Measurements from ENCODE around the gene NUP210L. TPM values are rescaled to one million over a fixed set of nuclear protein-coding genes. Genes with fewer than 3 reads are reported as not detected.

The NUP210L gene
- total RNA-seq, 1 donor from 2014 or later, result 0.22 TPM

GRCh38 chr1:153973071-153973470, 181.8 kb downstream of the NUP210L start:
- DNase-seq (no peak), ATAC-seq (ENCODE audit: low read depth) (no peak)
- Mint-ChIP-seq H3K27ac (peak overlapping the region; percentile 68), H3K36me3 (ENCODE audit: low read depth) (peaks cover 48% of the 10 kb centered on the region), H3K9me3 (no peaks in the 10 kb centered on the region), H3K4me3 (no peak overlapping the region), H3K4me1 (peaks cover 39% of the 10 kb centered on the region), H3K27me3 (no peaks in the 10 kb centered on the region)
- ChIA-PET CTCF (no interaction called here), POLR2A (interaction anchor here (1.4 to 2.0 kb wide), 2 partner anchors 10 to 12 kb away, joined by 5 to 8 read pairs; partner anchors contain the start of gene SLC39A1)
- intact Hi-C loops (cut with micrococcal nuclease), result no loop called here
- TF ChIP-seq, protein P1, sequence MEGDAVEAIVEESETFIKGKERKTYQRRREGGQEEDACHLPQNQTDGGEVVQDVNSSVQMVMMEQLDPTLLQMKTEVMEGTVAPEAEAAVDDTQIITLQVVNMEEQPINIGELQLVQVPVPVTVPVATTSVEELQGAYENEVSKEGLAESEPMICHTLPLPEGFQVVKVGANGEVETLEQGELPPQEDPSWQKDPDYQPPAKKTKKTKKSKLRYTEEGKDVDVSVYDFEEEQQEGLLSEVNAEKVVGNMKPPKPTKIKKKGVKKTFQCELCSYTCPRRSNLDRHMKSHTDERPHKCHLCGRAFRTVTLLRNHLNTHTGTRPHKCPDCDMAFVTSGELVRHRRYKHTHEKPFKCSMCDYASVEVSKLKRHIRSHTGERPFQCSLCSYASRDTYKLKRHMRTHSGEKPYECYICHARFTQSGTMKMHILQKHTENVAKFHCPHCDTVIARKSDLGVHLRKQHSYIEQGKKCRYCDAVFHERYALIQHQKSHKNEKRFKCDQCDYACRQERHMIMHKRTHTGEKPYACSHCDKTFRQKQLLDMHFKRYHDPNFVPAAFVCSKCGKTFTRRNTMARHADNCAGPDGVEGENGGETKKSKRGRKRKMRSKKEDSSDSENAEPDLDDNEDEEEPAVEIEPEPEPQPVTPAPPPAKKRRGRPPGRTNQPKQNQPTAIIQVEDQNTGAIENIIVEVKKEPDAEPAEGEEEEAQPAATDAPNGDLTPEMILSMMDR (IDR thresholded peaks at IDR 0.05), result no peak

GRCh38 chr1:153970346-153970745, 184.5 kb downstream of the NUP210L start:
- Mint-ChIP-seq H3K9me3 (no peaks in the 10 kb centered on the region), H3K4me3 (no peak overlapping the region), H3K27me3 (no peaks in the 10 kb centered on the region), H3K4me1 (peaks cover 42% of the 10 kb centered on the region), H3K27ac (no peak overlapping the region), H3K36me3 (ENCODE audit: low read depth) (peaks cover 40% of the 10 kb centered on the region)
- ATAC-seq (ENCODE audit: low read depth), result no peak
- intact Hi-C loops (cut with micrococcal nuclease), result no loop called here
- TF ChIP-seq, protein P1 (IDR thresholded peaks at IDR 0.05), result no peak
- no peak for DNase-seq
- ChIA-PET CTCF (interaction anchor here (1.0 kb wide), 1 partner anchor 16 kb away, joined by 4 read pairs; the partner anchor contains the start of gene RAB13), POLR2A (interaction anchor here (0.6 to 2.1 kb wide), 6 partner anchors 8 to 305 kb away, joined by 3 to 9 read pairs (median 4); partner anchors contain the start of gene RAB13)

GRCh38 chr1:153968972-153969371, 185.9 kb downstream of the NUP210L start:
- intact Hi-C loops (cut with micrococcal nuclease), result no loop called here
- no peak overlapping the region for H3K27ac Mint-ChIP-seq
- peaks cover 30% of the 10 kb centered on the region for H3K36me3 Mint-ChIP-seq (ENCODE audit: low read depth)

DNA sequence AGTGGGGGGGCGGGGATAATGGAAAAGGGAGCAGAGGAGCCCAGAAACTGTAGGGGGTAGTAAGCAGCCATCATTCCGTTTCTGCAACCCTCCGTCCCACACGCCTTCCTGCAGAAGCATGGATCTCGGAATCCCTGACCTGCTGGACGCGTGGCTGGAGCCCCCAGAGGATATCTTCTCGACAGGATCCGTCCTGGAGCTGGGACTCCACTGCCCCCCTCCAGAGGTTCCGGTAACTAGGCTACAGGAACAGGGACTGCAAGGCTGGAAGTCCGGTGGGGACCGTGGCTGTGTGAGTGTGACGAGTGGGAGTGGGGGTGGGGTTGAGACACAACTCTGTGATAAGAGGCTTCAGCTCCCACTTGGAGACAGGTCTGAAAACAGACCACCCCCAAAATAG, 186.5 kb downstream of the NUP210L start:
- H3K9me3 Mint-ChIP-seq, result no peaks in the 10 kb centered on the region
- peak overlapping the region; percentile 96 for H3K4me3 Mint-ChIP-seq
- no peak for ATAC-seq (ENCODE audit: low read depth)
- CTCF ChIA-PET, result interaction anchor here (0.9 to 4.1 kb wide), 7 partner anchors 8 to 72 kb away, joined by 3 to 28 read pairs (median 14); partner anchors contain the start of genes CRTC2, DENND4B, JTB and RAB13
- no peak for DNase-seq
- peaks cover 53% of the 10 kb centered on the region for H3K4me1 Mint-ChIP-seq
- H3K27me3 Mint-ChIP-seq, result no peaks in the 10 kb centered on the region
- POLR2A ChIA-PET, result interaction anchor here (0.5 to 8.2 kb wide), 12 partner anchors 9 to 640 kb away, joined by 3 to 230 read pairs (median 37); partner anchors contain the start of genes CHTOP, CRTC2, DENND4B and GATAD2B
- TF ChIP-seq, protein P1 (IDR thresholded peaks at IDR 0.05), result no peak
- peak overlapping the region; percentile 97 for H3K27ac Mint-ChIP-seq
- H3K36me3 Mint-ChIP-seq (ENCODE audit: low read depth), result peaks cover 29% of the 10 kb centered on the region
- intact Hi-C loops (cut with micrococcal nuclease), result no loop called here

More at GRCh38 chr1:153968972-153969371, 185.9 kb downstream of the NUP210L start:
- ChIA-PET POLR2A (interaction anchor here (0.5 to 8.2 kb wide), 8 partner anchors 9 to 639 kb away, joined by 4 to 230 read pairs (median 44); partner anchors contain the start of genes CRTC2, DENND4B, JTB and RAB13), CTCF (interaction anchor here (3.5 to 4.1 kb wide), 2 partner anchors 17 to 23 kb away, joined by 26 to 28 read pairs; partner anchors contain the start of genes DENND4B and RAB13)
- TF ChIP-seq, protein P1 (IDR thresholded peaks at IDR 0.05), result no peak
- peaks cover 49% of the 10 kb centered on the region for H3K4me1 Mint-ChIP-seq
- no peaks in the 10 kb centered on the region for H3K27me3 Mint-ChIP-seq
- ATAC-seq (ENCODE audit: low read depth) (no peak), DNase-seq (no peak)
- no peaks in the 10 kb centered on the region for H3K9me3 Mint-ChIP-seq
- peak overlapping the region; percentile 96 for H3K4me3 Mint-ChIP-seq

- H3K9me3 Mint-ChIP-seq, result no peaks in the 10 kb centered on the region
- H3K27ac Mint-ChIP-seq, result peak overlapping the region; percentile 97
- intact Hi-C loops (cut with micrococcal nuclease), result loop anchor here (1.0 kb wide), 5 partner anchors 9 to 45 kb away; partner anchors contain the start of genes CRTC2, DENND4B and JTB
- TF ChIP-seq, protein P1 (IDR thresholded peaks at IDR 0.05), result no peak
- DNase-seq, result no peak
- CTCF ChIA-PET, result interaction anchor here (0.6 to 4.1 kb wide), 10 partner anchors 9 to 291 kb away, joined by 3 to 28 read pairs (median 6); partner anchors contain the start of genes CRTC2, DENND4B, JTB and RAB13
- peaks cover 56% of the 10 kb centered on the region for H3K4me1 Mint-ChIP-seq
- H3K27me3 Mint-ChIP-seq, result no peaks in the 10 kb centered on the region
- POLR2A ChIA-PET, result interaction anchor here (0.5 to 8.2 kb wide), 21 partner anchors 10 to 1508 kb away, joined by 3 to 230 read pairs (median 8); partner anchors contain the start of genes CHTOP, CRTC2, DENND4B and GATAD2B
- H3K4me3 Mint-ChIP-seq, result peak overlapping the region; percentile 96
- ATAC-seq (ENCODE audit: low read depth), result no peak
- H3K36me3 Mint-ChIP-seq (ENCODE audit: low read depth), result peaks cover 29% of the 10 kb centered on the region
Measured at GRCh38 chr1:153968000-153968363, 186.9 kb downstream of the NUP210L start.

Data from activated B cell treated with CpG ODN at 0.5 μM for 24 hours (primary cell).